SK-N-SH treated with all-trans-retinoic acid at 6 μM for 48 hours (cell line): ENCODE measurements around the gene OR10T2.

Experiments
- ARNTL ChIP-seq: fragments of 450-650 bp; formaldehyde crosslinking; IDR thresholded peaks from 2 replicates; pipeline ENCODE4 v1.5.0; 2020; ENCODE audit warnings: low read depth, mild to moderate bottlenecking, moderate library complexity, borderline replicate concordance
- ESRRG ChIP-seq: fragments of 250-450 bp; sonication (Bioruptor Pico); IDR thresholded peaks from 2 replicates; pipeline ENCODE4 v1.6.1; 2021; ENCODE audit warnings: mild to moderate bottlenecking
- GLIS3 ChIP-seq: fragments of 250-450 bp; sonication (Bioruptor Pico); IDR thresholded peaks from 2 replicates; pipeline ENCODE4 v1.5.0; 2020; ENCODE audit warnings: mild to moderate bottlenecking, moderate library complexity
- ISL1 ChIP-seq: fragments of 250-450 bp; sonication (Bioruptor Pico); IDR thresholded peaks from 2 replicates; pipeline ENCODE4 v2.1.2; 2022; ENCODE audit warnings: mild to moderate bottlenecking, moderate library complexity
- RARB ChIP-seq: fragments of 250-450 bp; sonication (Bioruptor Pico); IDR thresholded peaks from 2 replicates; pipeline ENCODE4 v1.8.0; 2021; ENCODE audit warnings: mild to moderate bottlenecking, moderate library complexity
- SNAI2 ChIP-seq: fragments of 250-450 bp; sonication (Bioruptor Pico); IDR thresholded peaks from 2 replicates; pipeline ENCODE4 v1.5.0; 2020; ENCODE audit warnings: mild to moderate bottlenecking, moderate library complexity
- TCF4 ChIP-seq: fragments of 250-450 bp; sonication (Bioruptor Pico); IDR thresholded peaks from 2 replicates; pipeline ENCODE4 v1.8.0; 2021; ENCODE audit warnings: mild to moderate bottlenecking, moderate library complexity, borderline replicate concordance
- TOX ChIP-seq: fragments of 250-450 bp; sonication (Bioruptor Pico); IDR thresholded peaks from 2 replicates; pipeline ENCODE4 v1.8.0; 2021; ENCODE audit warnings: mild to moderate bottlenecking, moderate library complexity, borderline replicate concordance
- ZFP30 ChIP-seq: fragments of 450-650 bp; formaldehyde crosslinking; IDR thresholded peaks from 2 replicates; pipeline ENCODE4 v1.5.0; 2022; ENCODE audit warnings: mild to moderate bottlenecking, moderate library complexity
- ZNF565 ChIP-seq: fragments of 450-650 bp; formaldehyde crosslinking; conservative IDR thresholded peaks from 2 replicates; pipeline ENCODE4 v1.5.0; 2020; ENCODE audit warnings: low read depth, mild to moderate bottlenecking, moderate library complexity
- ZNF70 ChIP-seq: fragments of 450-650 bp; formaldehyde crosslinking; IDR thresholded peaks from 2 replicates; pipeline ENCODE4 v1.5.0; 2020; ENCODE audit warnings: mild to moderate bottlenecking, moderate library complexity
- TF ChIP-seq, protein P1 (sequence below): fragments of 250-450 bp; sonication (Bioruptor Pico); IDR thresholded peaks from 2 replicates; pipeline ENCODE4 v1.8.0; 2020; ENCODE audit warnings: mild to moderate bottlenecking, moderate library complexity, borderline replicate concordance
- TF ChIP-seq, protein P2 (sequence below): fragments of 250-450 bp; sonication (Bioruptor Pico); IDR thresholded peaks from 2 replicates; pipeline ENCODE4 v1.8.0; 2021; ENCODE audit warnings: low read depth, mild to moderate bottlenecking, moderate library complexity, borderline replicate concordance

DNA sequence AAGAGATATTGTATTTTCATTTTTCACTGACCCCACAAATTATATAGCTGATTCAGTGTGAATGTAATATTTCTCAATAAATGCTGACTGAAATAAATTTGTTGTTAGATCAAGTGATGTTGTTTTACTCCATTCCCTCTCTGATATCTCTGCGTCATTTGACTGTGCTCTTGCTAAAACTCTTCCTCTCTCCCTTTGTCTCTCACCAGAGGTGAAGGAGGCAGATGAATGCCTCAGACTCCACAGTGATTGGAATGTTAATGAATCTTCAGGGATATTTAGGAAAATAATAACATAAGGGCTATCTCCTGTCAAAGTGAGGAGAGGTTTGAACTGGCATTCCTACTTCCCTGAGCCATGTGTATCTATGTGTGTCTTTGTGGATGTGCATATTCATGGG is 41.8 kb downstream of the OR10T2 start:
- no peak for TF ChIP-seq ZNF70
- TF ChIP-seq, protein P1, sequence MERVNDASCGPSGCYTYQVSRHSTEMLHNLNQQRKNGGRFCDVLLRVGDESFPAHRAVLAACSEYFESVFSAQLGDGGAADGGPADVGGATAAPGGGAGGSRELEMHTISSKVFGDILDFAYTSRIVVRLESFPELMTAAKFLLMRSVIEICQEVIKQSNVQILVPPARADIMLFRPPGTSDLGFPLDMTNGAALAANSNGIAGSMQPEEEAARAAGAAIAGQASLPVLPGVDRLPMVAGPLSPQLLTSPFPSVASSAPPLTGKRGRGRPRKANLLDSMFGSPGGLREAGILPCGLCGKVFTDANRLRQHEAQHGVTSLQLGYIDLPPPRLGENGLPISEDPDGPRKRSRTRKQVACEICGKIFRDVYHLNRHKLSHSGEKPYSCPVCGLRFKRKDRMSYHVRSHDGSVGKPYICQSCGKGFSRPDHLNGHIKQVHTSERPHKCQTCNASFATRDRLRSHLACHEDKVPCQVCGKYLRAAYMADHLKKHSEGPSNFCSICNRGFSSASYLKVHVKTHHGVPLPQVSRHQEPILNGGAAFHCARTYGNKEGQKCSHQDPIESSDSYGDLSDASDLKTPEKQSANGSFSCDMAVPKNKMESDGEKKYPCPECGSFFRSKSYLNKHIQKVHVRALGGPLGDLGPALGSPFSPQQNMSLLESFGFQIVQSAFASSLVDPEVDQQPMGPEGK (CRISPR knock-in tag) = no peak
- TF ChIP-seq TCF4 (CRISPR knock-in tag) = no peak
- TF ChIP-seq ZFP30 (CRISPR knock-in tag) = no peak
- TF ChIP-seq ARNTL (CRISPR knock-in tag) = no peak
- TF ChIP-seq TOX (CRISPR knock-in tag) = no peak
- TF ChIP-seq SNAI2 = no peak
- TF ChIP-seq, protein P2, sequence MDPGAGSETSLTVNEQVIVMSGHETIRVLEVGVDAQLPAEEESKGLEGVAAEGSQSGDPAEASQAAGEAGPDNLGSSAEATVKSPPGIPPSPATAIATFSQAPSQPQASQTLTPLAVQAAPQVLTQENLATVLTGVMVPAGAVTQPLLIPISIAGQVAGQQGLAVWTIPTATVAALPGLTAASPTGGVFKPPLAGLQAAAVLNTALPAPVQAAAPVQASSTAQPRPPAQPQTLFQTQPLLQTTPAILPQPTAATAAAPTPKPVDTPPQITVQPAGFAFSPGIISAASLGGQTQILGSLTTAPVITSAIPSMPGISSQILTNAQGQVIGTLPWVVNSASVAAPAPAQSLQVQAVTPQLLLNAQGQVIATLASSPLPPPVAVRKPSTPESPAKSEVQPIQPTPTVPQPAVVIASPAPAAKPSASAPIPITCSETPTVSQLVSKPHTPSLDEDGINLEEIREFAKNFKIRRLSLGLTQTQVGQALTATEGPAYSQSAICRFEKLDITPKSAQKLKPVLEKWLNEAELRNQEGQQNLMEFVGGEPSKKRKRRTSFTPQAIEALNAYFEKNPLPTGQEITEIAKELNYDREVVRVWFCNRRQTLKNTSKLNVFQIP = no peak
- no peak for TF ChIP-seq ISL1
- TF ChIP-seq ESRRG = no peak
- TF ChIP-seq ZNF565 = no peak
- TF ChIP-seq RARB (CRISPR knock-in tag) = no peak
- TF ChIP-seq GLIS3 (CRISPR knock-in tag) = no peak
